SK-N-SH treated with all-trans-retinoic acid at 6 μM for 48 hours (cell line): ENCODE results near the gene SCN8A.

Source experiments
- ATAC-seq: fragments of 200-7000 bp; cut with Tn5 transposase; 3 replicates; pipeline ENCODE4 v1.9.1; 2020; ENCODE audit warnings: mild to moderate bottlenecking, moderate library complexity
- BACH2 ChIP-seq: fragments of 250-450 bp; sonication (Bioruptor Pico); IDR thresholded peaks from 2 replicates; pipeline ENCODE4 v1.9.0; 2021; ENCODE audit warnings: mild to moderate bottlenecking, borderline replicate concordance
- CREB5 ChIP-seq: fragments of 250-450 bp; sonication (Bioruptor Pico); IDR thresholded peaks from 2 replicates; pipeline ENCODE4 v1.5.1; 2020; ENCODE audit warnings: low read depth, mild to moderate bottlenecking, moderate library complexity
- CSDC2 ChIP-seq: fragments of 250-450 bp; sonication (Bioruptor Pico); IDR thresholded peaks from 2 replicates; pipeline ENCODE4 v1.5.0; 2020; ENCODE audit warnings: mild to moderate bottlenecking, moderate library complexity
- CSRNP3 ChIP-seq: fragments of 250-450 bp; sonication (Bioruptor Pico); IDR thresholded peaks from 2 replicates; pipeline ENCODE4 v1.5.1; 2021; ENCODE audit warnings: mild to moderate bottlenecking, moderate library complexity
- GLIS3 ChIP-seq: fragments of 250-450 bp; sonication (Bioruptor Pico); IDR thresholded peaks from 2 replicates; pipeline ENCODE4 v1.5.0; 2020; ENCODE audit warnings: mild to moderate bottlenecking, moderate library complexity
- ISL1 ChIP-seq: fragments of 250-450 bp; sonication (Bioruptor Pico); IDR thresholded peaks from 2 replicates; pipeline ENCODE4 v2.1.2; 2022; ENCODE audit warnings: mild to moderate bottlenecking, moderate library complexity
- OSR1 ChIP-seq: fragments of 250-450 bp; sonication (Bioruptor Pico); IDR thresholded peaks from 2 replicates; pipeline ENCODE4 v1.8.0; 2022; ENCODE audit warnings: moderate library complexity, mild to moderate bottlenecking, inconsistent platforms
- PATZ1 ChIP-seq: fragments of 250-450 bp; sonication (Bioruptor Pico); IDR thresholded peaks from 2 replicates; pipeline ENCODE4 v1.8.0; 2020; ENCODE audit warnings: mild to moderate bottlenecking, moderate library complexity, borderline replicate concordance
- POU6F1 ChIP-seq: fragments of 250-450 bp; sonication (Bioruptor Pico); IDR thresholded peaks from 2 replicates; pipeline ENCODE4 v1.8.0; 2021; ENCODE audit warnings: low read depth, mild to moderate bottlenecking, moderate library complexity, borderline replicate concordance
- PPARA ChIP-seq: fragments of 250-450 bp; sonication (Bioruptor Pico); IDR thresholded peaks from 2 replicates; pipeline ENCODE4 v1.5.0; 2020; ENCODE audit warnings: mild to moderate bottlenecking, borderline replicate concordance
- RARB ChIP-seq: fragments of 250-450 bp; sonication (Bioruptor Pico); IDR thresholded peaks from 2 replicates; pipeline ENCODE4 v1.8.0; 2021; ENCODE audit warnings: mild to moderate bottlenecking, moderate library complexity
- SNAI2 ChIP-seq: fragments of 250-450 bp; sonication (Bioruptor Pico); IDR thresholded peaks from 2 replicates; pipeline ENCODE4 v1.5.0; 2020; ENCODE audit warnings: mild to moderate bottlenecking, moderate library complexity
- TOX ChIP-seq: fragments of 250-450 bp; sonication (Bioruptor Pico); IDR thresholded peaks from 2 replicates; pipeline ENCODE4 v1.8.0; 2021; ENCODE audit warnings: mild to moderate bottlenecking, moderate library complexity, borderline replicate concordance
- TSHZ2 ChIP-seq: fragments of 250-450 bp; sonication (Bioruptor Pico); IDR thresholded peaks from 2 replicates; pipeline ENCODE4 v1.5.0; 2020; ENCODE audit warnings: mild to moderate bottlenecking, moderate library complexity
- ZFP30 ChIP-seq: fragments of 450-650 bp; formaldehyde crosslinking; IDR thresholded peaks from 2 replicates; pipeline ENCODE4 v1.5.0; 2022; ENCODE audit warnings: mild to moderate bottlenecking, moderate library complexity
- ZNF565 ChIP-seq: fragments of 450-650 bp; formaldehyde crosslinking; conservative IDR thresholded peaks from 2 replicates; pipeline ENCODE4 v1.5.0; 2020; ENCODE audit warnings: low read depth, mild to moderate bottlenecking, moderate library complexity
- ZNF70 ChIP-seq: fragments of 450-650 bp; formaldehyde crosslinking; IDR thresholded peaks from 2 replicates; pipeline ENCODE4 v1.5.0; 2020; ENCODE audit warnings: mild to moderate bottlenecking, moderate library complexity
- ZNF8 ChIP-seq: fragments of 450-650 bp; formaldehyde crosslinking; IDR thresholded peaks from 2 replicates; pipeline ENCODE4 v1.5.0; 2020; ENCODE audit warnings: mild to moderate bottlenecking, moderate library complexity

Gene SCN8A

GRCh38 chr12:51675071-51675803 lies 84.2 kb downstream of the SCN8A start:
- no peak for ATAC-seq
- TF ChIP-seq SNAI2 (CRISPR knock-in tag): no peak
- no peak for TF ChIP-seq RARB (CRISPR knock-in tag)

- TF ChIP-seq OSR1 (CRISPR knock-in tag): no peak
- no peak for TF ChIP-seq BACH2 (CRISPR knock-in tag)
- no peak for TF ChIP-seq ISL1 (CRISPR knock-in tag)
- TF ChIP-seq CSDC2: no peak
- TF ChIP-seq POU6F1 (CRISPR knock-in tag): no peak
- TF ChIP-seq RARB (CRISPR knock-in tag): no peak
- no peak for TF ChIP-seq SNAI2 (CRISPR knock-in tag)
- TF ChIP-seq ZFP30 (CRISPR knock-in tag): no peak
- TF ChIP-seq CREB5: no peak
- TF ChIP-seq PPARA (CRISPR knock-in tag): no peak
- TF ChIP-seq TSHZ2 (CRISPR knock-in tag): no peak
- no peak for ATAC-seq
Observed at GRCh38 chr12:51676875-51677274, 85.8 kb downstream of the SCN8A start.

GRCh38 chr12:51677284-51677968 lies 86.4 kb downstream of the SCN8A start:
- ATAC-seq: no peak
- TF ChIP-seq RARB (CRISPR knock-in tag) (no peak), PPARA (CRISPR knock-in tag) (no peak), GLIS3 (no peak)

GRCh38 chr12:51678086-51678724 lies 87.2 kb downstream of the SCN8A start:
- peak; percentile 99 for ATAC-seq
- TF ChIP-seq CSRNP3 (no peak), BACH2 (CRISPR knock-in tag) (no peak), ZNF8 (CRISPR knock-in tag) (no peak), CSDC2 (no peak), ZNF70 (no peak), ZNF565 (no peak), CREB5 (no peak), ISL1 (CRISPR knock-in tag) (no peak), POU6F1 (CRISPR knock-in tag) (no peak), RARB (CRISPR knock-in tag) (no peak), OSR1 (CRISPR knock-in tag) (no peak), TOX (CRISPR knock-in tag) (no peak), PATZ1 (CRISPR knock-in tag) (no peak), GLIS3 (no peak)
